NOMO-1 treated with dmso at 0.1 percent for 144 hours (cell line): Measurements from ENCODE around the gene FOXR1.
"Not testable (repeated sequence)": the region's sequence is repeated elsewhere in the genome, so short reads cannot be mapped to it uniquely, and the experiment has no call there.

Source experiments
- DNase-seq: peaks from one replicate; lab custom pipeline; 2025; ENCODE audit not compliant: unreplicated experiment; lab: John Stamatoyannopoulos, UW

Gene FOXR1

GRCh38 chr11:118991486-118992038 is 20.0 kb downstream of the FOXR1 start:
- DNase-seq = not testable (repeated sequence)

- DNase-seq = peak; percentile 7
Observed at GRCh38 chr11:118996926-118997626, 25.5 kb downstream of the FOXR1 start.

GRCh38 chr11:118997627-118998387 is 26.2 kb downstream of the FOXR1 start, which contains the start of gene CENATAC:
CENATAC (plus strand) TSS chr11:118998138; CDS start chr11:118998198, 60 bp downstream.
- peak; percentile 90 for DNase-seq

GRCh38 chr11:118998388-118998717 is 26.8 kb downstream of the FOXR1 start:
- DNase-seq = no peak

- DNase-seq = no peak
Observed at GRCh38 chr11:118998822-118999221, 27.3 kb downstream of the FOXR1 start.

- no peak for DNase-seq
Observed at GRCh38 chr11:119000906-119001305, 29.3 kb downstream of the FOXR1 start.

GRCh38 chr11:119006656-119007055 is 35.1 kb downstream of the FOXR1 start:
- DNase-seq = no peak

- no peak for DNase-seq
Observed at GRCh38 chr11:119011476-119012053, 40.0 kb downstream of the FOXR1 start.

GRCh38 chr11:119012629-119013170 is 41.1 kb downstream of the FOXR1 start:
- no peak for DNase-seq

- DNase-seq = no peak
Observed at GRCh38 chr11:119014209-119014924, 42.8 kb downstream of the FOXR1 start.

GRCh38 chr11:119015054-119015611 is 43.6 kb downstream of the FOXR1 start:
- no peak for DNase-seq

- DNase-seq = no peak
Observed at GRCh38 chr11:119016216-119017009, 44.9 kb downstream of the FOXR1 start.

GRCh38 chr11:119017377-119017776 is 45.8 kb downstream of the FOXR1 start:
- not testable (repeated sequence) for DNase-seq

- peak; percentile 95 for DNase-seq
Observed at GRCh38 chr11:119018074-119018938, 46.7 kb downstream of the FOXR1 start, which contains the start of the genes RPS25 and TRAPPC4. RPS25 (minus strand) TSS chr11:119018343; CDS start chr11:119018284, 59 bp downstream. TRAPPC4 (plus strand) TSS chr11:119018766; CDS start chr11:119018796, 30 bp downstream.

- no peak for DNase-seq
Observed at GRCh38 chr11:119019996-119020395, 48.4 kb downstream of the FOXR1 start.

GRCh38 chr11:119021631-119022030 is 50.1 kb downstream of the FOXR1 start:
- no peak for DNase-seq

GRCh38 chr11:119023741-119024140 is 52.2 kb downstream of the FOXR1 start:
- DNase-seq = no peak

GRCh38 chr11:119024430-119025098 is 53.0 kb downstream of the FOXR1 start:
- no peak for DNase-seq
